Measurements from ENCODE around the gene LPP. TPM values are rescaled to one million over a fixed set of nuclear protein-coding genes. Genes with fewer than 3 reads are reported as not detected.

Gene LPP
- total RNA-seq, 2 donors from 2014 or later = 170 to 246 TPM

DNA sequence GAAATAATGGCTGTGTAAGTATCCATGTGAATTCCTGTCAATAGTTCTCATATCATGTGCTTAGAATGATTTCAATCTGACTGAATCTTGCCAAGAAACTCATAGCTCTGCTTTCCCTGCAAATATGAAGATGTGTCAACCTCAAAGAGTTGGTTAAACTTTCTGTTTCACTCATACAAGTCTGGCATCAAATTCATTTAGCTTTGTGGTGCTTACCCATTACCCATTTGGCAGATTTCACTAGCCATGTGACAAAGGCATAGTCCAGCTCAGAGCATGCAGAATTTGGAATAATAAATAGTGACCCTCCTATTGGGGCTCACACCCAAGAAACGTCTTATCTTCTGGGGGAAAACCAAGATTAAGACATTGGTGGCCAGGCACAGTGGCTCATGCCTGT, 761.2 kb downstream of the LPP start:
- intact Hi-C loops (cut with DNase I) = no loop called here
- no peaks in the 10 kb centered on the region for H3K9me3 ChIP-seq
- TF ChIP-seq, protein P1, sequence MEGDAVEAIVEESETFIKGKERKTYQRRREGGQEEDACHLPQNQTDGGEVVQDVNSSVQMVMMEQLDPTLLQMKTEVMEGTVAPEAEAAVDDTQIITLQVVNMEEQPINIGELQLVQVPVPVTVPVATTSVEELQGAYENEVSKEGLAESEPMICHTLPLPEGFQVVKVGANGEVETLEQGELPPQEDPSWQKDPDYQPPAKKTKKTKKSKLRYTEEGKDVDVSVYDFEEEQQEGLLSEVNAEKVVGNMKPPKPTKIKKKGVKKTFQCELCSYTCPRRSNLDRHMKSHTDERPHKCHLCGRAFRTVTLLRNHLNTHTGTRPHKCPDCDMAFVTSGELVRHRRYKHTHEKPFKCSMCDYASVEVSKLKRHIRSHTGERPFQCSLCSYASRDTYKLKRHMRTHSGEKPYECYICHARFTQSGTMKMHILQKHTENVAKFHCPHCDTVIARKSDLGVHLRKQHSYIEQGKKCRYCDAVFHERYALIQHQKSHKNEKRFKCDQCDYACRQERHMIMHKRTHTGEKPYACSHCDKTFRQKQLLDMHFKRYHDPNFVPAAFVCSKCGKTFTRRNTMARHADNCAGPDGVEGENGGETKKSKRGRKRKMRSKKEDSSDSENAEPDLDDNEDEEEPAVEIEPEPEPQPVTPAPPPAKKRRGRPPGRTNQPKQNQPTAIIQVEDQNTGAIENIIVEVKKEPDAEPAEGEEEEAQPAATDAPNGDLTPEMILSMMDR (IDR thresholded peaks at IDR 0.05) = no peak
- no peaks in the 10 kb centered on the region for H3K27me3 ChIP-seq
- no peak overlapping the region for H3K4me3 ChIP-seq
- DNase-seq = no peak
- H3K36me3 ChIP-seq = no peaks in the 10 kb centered on the region
- H3K27ac ChIP-seq = no peak overlapping the region
- H3K9ac ChIP-seq (ENCODE audit: low read depth in 2 of 2, low read length in 2 of 2) = no peak overlapping the region
- no peaks in the 10 kb centered on the region for H3K4me1 ChIP-seq

DNA sequence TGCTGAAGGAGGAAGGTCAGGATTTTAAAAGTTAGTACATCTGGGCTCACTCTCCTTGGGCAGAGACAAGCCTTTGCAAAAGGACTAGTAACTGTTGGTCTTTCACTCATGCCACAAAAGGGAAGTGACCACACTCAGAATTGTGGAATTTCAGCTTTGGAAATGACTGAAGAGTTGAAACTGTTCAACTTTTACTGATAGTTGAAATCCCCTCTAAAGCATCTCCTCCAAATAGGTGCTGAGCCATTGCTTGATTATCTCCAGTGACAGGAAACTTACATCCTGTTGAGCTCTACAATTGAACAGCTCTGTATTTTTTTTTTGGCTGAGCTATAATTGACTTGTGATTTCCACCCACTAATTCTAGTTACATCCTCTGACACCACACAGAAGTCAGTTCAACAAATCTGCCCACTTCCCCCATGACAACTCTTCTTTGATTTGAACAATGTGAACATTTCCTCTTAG, 763.0 kb downstream of the LPP start:
- Histone ChIP-seq H3K27me3 (no peaks in the 10 kb centered on the region), H3K36me3 (no peaks in the 10 kb centered on the region), H3K27ac (no peak overlapping the region), H3K4me3 (no peak overlapping the region), H3K9me3 (no peaks in the 10 kb centered on the region), H3K4me1 (no peaks in the 10 kb centered on the region), H3K9ac (ENCODE audit: low read depth in 2 of 2, low read length in 2 of 2) (no peak overlapping the region)
- DNase-seq = no peak
- TF ChIP-seq, protein P1 (IDR thresholded peaks at IDR 0.05) = no peak
- intact Hi-C loops (cut with DNase I) = no loop called here

DNA sequence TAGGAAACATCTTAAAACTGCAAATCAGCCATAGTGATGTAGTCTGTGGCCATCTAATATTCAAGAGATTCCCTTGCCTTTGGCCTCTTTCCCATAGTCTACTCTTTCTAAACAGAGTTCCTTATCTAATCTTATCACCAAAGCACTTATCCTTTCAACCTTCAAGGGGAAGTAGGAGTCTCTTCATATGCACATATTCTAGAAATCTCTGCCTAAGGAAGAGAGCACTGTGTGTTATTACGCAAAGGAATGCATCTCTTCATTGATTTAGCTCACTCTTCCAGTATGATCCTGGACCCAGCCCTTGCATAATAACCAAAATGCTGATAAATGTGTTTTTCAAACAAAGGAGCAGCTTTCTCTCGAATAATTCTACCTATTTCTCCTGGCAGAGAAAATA, 764.1 kb downstream of the LPP start:
- TF ChIP-seq, protein P1 (IDR thresholded peaks at IDR 0.05) = no peak
- Histone ChIP-seq H3K27me3 (no peaks in the 10 kb centered on the region), H3K9me3 (no peaks in the 10 kb centered on the region), H3K4me1 (no peaks in the 10 kb centered on the region), H3K27ac (no peak overlapping the region), H3K36me3 (no peaks in the 10 kb centered on the region), H3K4me3 (no peak overlapping the region), H3K9ac (ENCODE audit: low read depth in 2 of 2, low read length in 2 of 2) (no peak overlapping the region)
- no peak for DNase-seq
- intact Hi-C loops (cut with DNase I) = no loop called here

DNA sequence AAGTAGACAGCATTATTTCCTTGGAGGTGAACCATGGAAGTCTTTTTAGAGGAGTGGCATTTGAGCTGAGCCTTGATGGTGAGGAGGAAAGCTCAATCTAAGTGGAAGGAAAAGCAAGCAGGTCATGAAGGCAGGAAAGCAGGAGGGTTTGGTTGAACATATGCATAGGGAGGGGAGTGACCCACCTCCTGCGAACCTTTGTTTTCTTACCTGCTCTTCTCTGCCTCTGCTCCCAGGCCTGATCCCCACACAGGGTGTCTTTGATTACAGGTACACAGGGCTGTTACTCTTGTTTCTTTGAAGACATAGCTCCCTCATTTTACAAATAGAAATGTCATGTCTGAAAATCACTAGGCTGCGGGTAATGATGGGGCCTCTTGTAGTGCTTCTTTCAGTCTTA, 769.7 kb downstream of the LPP start:
- Histone ChIP-seq H3K9ac (ENCODE audit: low read depth in 2 of 2, low read length in 2 of 2) (no peak overlapping the region), H3K27ac (no peak overlapping the region), H3K9me3 (no peaks in the 10 kb centered on the region), H3K4me1 (no peaks in the 10 kb centered on the region), H3K4me3 (no peak overlapping the region), H3K36me3 (no peaks in the 10 kb centered on the region), H3K27me3 (no peaks in the 10 kb centered on the region)
- intact Hi-C loops (cut with DNase I) = no loop called here
- DNase-seq = no peak
- TF ChIP-seq, protein P1 (IDR thresholded peaks at IDR 0.05) = no peak

GRCh38 chr3:188925376-188925775, 771.4 kb downstream of the LPP start:
- H3K9ac ChIP-seq (ENCODE audit: low read depth in 2 of 2, low read length in 2 of 2) = no peak overlapping the region
- H3K27ac ChIP-seq = no peak overlapping the region
- no peak overlapping the region for H3K4me3 ChIP-seq
- intact Hi-C loops (cut with DNase I) = no loop called here
- H3K27me3 ChIP-seq = no peaks in the 10 kb centered on the region
- no peaks in the 10 kb centered on the region for H3K9me3 ChIP-seq
- no peaks in the 10 kb centered on the region for H3K36me3 ChIP-seq
- TF ChIP-seq, protein P1 (IDR thresholded peaks at IDR 0.05) = no peak
- no peaks in the 10 kb centered on the region for H3K4me1 ChIP-seq
- no peak for DNase-seq

DNA sequence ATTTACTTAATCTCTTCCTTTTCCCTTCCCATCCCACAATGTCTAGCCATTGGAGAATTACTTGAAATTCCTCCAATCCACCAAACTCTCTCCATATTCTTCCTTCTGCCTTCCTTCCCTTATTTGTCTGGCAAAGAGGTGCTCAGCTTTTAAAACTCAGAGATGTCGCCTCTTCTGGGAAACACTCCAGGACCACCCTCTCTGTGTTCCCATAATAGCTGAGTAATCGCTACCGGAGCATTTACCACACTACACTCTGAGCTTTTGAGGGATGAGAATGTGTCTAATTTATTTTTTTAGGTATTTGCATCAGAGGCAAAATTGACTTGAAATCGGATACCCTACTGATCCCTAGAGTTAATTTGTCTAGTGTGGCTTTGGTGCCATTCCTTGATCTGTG, 772.2 kb downstream of the LPP start:
- no peak for DNase-seq
- intact Hi-C loops (cut with DNase I) = no loop called here
- no peaks in the 10 kb centered on the region for H3K27me3 ChIP-seq
- no peak overlapping the region for H3K4me3 ChIP-seq
- no peaks in the 10 kb centered on the region for H3K36me3 ChIP-seq
- TF ChIP-seq, protein P1 (IDR thresholded peaks at IDR 0.05) = no peak
- no peaks in the 10 kb centered on the region for H3K4me1 ChIP-seq
- no peaks in the 10 kb centered on the region for H3K9me3 ChIP-seq
- no peak overlapping the region for H3K9ac ChIP-seq (ENCODE audit: low read depth in 2 of 2, low read length in 2 of 2)
- H3K27ac ChIP-seq = no peak overlapping the region

Measured in colonic mucosa (tissue), 4 donors.